ENCODE results near the gene SLC5A9.
"Not testable (repeated sequence)": the region's sequence is repeated elsewhere in the genome, so short reads cannot be mapped to it uniquely, and the experiment has no call there.

Gene SLC5A9

GRCh38 chr1:48242141-48242736, 19.7 kb downstream of the SLC5A9 start:
- no peak for DNase-seq (ENCODE audit: low read depth)

- DNase-seq (ENCODE audit: low read depth): no peak
These were observed 22.6 kb downstream of the SLC5A9 start for GRCh38 chr1:48245106-48245505.

- DNase-seq (ENCODE audit: low read depth): no peak
These were observed 24.2 kb downstream of the SLC5A9 start for GRCh38 chr1:48246727-48247126.

GRCh38 chr1:48248356-48248755, 25.8 kb downstream of the SLC5A9 start:
- DNase-seq (ENCODE audit: low read depth): no peak

- DNase-seq (ENCODE audit: low read depth): no peak
These were observed 27.4 kb downstream of the SLC5A9 start for GRCh38 chr1:48249868-48250267.

- DNase-seq (ENCODE audit: low read depth): no peak
These were observed 28.1 kb downstream of the SLC5A9 start for GRCh38 chr1:48250572-48250971.

GRCh38 chr1:48251323-48251722, 28.8 kb downstream of the SLC5A9 start:
- DNase-seq (ENCODE audit: low read depth): no peak

GRCh38 chr1:48251821-48252220, 29.3 kb downstream of the SLC5A9 start:
- DNase-seq (ENCODE audit: low read depth): no peak

GRCh38 chr1:48254254-48254653, 31.7 kb downstream of the SLC5A9 start:
- no peak for DNase-seq (ENCODE audit: low read depth)

- DNase-seq (ENCODE audit: low read depth): no peak
These were observed 35.6 kb downstream of the SLC5A9 start for GRCh38 chr1:48258106-48258505.

- no peak for DNase-seq (ENCODE audit: low read depth)
These were observed 39.4 kb downstream of the SLC5A9 start for GRCh38 chr1:48261881-48262400.

- no peak for DNase-seq (ENCODE audit: low read depth)
These were observed 40.5 kb downstream of the SLC5A9 start for GRCh38 chr1:48263041-48263440.

- no peak for DNase-seq (ENCODE audit: low read depth)
These were observed 44.1 kb downstream of the SLC5A9 start for GRCh38 chr1:48266576-48266975.

GRCh38 chr1:48277437-48277836, 54.9 kb downstream of the SLC5A9 start:
- not testable (repeated sequence) for DNase-seq (ENCODE audit: low read depth)

- not testable (repeated sequence) for DNase-seq (ENCODE audit: low read depth)
These were observed 59.8 kb downstream of the SLC5A9 start for GRCh38 chr1:48282329-48282728.

- DNase-seq (ENCODE audit: low read depth): not testable (repeated sequence)
These were observed 62.3 kb downstream of the SLC5A9 start for GRCh38 chr1:48284696-48285420.

GRCh38 chr1:48285525-48285924, 63.0 kb downstream of the SLC5A9 start:
- DNase-seq (ENCODE audit: low read depth): no peak

- no peak for DNase-seq (ENCODE audit: low read depth)
These were observed 68.9 kb downstream of the SLC5A9 start for GRCh38 chr1:48291421-48291820.

- no peak for DNase-seq (ENCODE audit: low read depth)
These were observed 70.2 kb downstream of the SLC5A9 start for GRCh38 chr1:48292706-48293105.

GRCh38 chr1:48294094-48294493, 71.6 kb downstream of the SLC5A9 start:
- not testable (repeated sequence) for DNase-seq (ENCODE audit: low read depth)

GRCh38 chr1:48294656-48295055, 72.1 kb downstream of the SLC5A9 start:
- DNase-seq (ENCODE audit: low read depth): no peak
